Motor neuron (in vitro differentiated cells): ENCODE results near the gene SRCAP. TPM values are rescaled to one million over a fixed set of nuclear protein-coding genes. Genes with fewer than 3 reads are reported as not detected.
"Not testable (repeated sequence)": the region's sequence is repeated elsewhere in the genome, so short reads cannot be mapped to it uniquely, and the experiment has no call there.

Experiments used
- ATAC-seq, 8 experiments: fragments of 200-7000 bp; cut with Tn5 transposase; replicated peaks in 6 of 8; 2 replicates each; pipeline ENCODE4 v1.8.0; 2021; ENCODE audit warnings: mild to moderate bottlenecking in 8 of 8, moderate library complexity in 8 of 8
- H3K27ac ChIP-seq, 2 donors: fragments of 250-450 bp; sonication (Bioruptor Pico); 2 replicates each; pipeline ENCODE4 v1.9.0; 2021; ENCODE audit warnings: antibody characterized with exemption in 2 of 2, mild to moderate bottlenecking in 2 of 2, moderate library complexity in 1 of 2
- H3K4me1 ChIP-seq, 2 donors: fragments of 250-450 bp; sonication (Bioruptor Pico); replicated peaks in 1 of 2; 2 replicates each; pipeline ENCODE4 v1.6.1; 2021; ENCODE audit warnings: antibody characterized with exemption in 2 of 2, mild to moderate bottlenecking in 2 of 2, moderate library complexity in 1 of 2
- H3K4me3 ChIP-seq, 5 donors: fragments of 250-450 bp; sonication (Bioruptor Pico); 2 replicates each; pipeline ENCODE4 v1.9.0; 2021; ENCODE audit warnings: antibody characterized with exemption in 5 of 5, mild to moderate bottlenecking in 5 of 5, moderate library complexity in 4 of 5
- WGBS, 10 experiments: fragments of 450-650 bp; shearing (Covaris generic); methylation state at CpG; one replicate each; pipeline ENCODE4 v1.0.0; 2022; 5-methylcytosine and 5-hydroxymethylcytosine counted together
- in situ Hi-C, 9 experiments: fragments of 400-800 bp; cut with MboI; loops; one replicate each; pipeline ENCODE4 v1.15.0; 2021; ENCODE audit warnings: low sequenced_read_pairs in 9 of 9, low pct_unique_long_range_greater_than_20kb in 2 of 9; ENCODE audit not compliant: unreplicated experiment in 9 of 9
- total RNA-seq, 8 experiments: library from RNA; unstranded; fragments of 300-600 nt; gene quantifications; 2 replicates each; pipeline versions ENCODE4 v1.2.3 to v1.2.4, GENCODE V29; 2022

The SRCAP gene
- total RNA-seq, 8 experiments from 2014 or later: 6.1 to 47.8 (median 11.3) TPM

DNA sequence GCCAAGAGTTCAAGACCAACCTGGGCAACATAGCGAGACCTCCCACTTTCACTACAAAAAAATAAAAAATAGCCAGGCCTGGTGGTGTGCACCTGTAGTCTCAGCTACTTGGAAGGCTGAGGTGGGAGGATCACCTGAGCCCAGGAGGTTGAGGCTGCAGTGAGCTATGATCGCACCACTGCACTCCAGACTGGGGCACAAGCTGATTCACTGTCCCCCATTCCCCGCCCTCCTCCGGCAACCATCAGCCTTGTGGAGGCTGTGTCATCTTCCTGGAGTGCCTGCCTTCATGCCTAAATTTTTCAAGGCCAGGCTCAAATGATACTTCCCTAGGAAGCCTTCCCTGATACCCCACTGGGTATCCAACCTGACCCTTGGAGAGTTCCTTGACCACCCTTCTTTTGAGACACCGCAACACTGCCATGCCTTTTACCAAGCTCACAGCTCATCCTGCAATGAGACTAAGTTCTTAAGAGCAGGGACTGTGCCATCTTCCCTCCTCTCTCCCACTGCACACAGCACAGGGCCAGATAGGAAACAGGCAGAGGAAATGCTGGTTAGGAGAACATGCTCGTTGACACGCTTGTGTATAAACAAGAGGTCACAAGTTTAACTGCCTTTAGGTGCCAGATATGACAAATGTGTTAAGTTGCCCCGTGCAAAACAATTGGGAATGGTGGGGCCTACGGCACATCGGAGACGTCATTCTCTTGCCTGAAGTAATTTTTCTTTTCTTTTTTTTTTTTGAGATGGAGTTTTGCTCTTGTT lies 3.9 kb upstream of the SRCAP start:
- no peak overlapping the region for H3K27ac ChIP-seq
- 53 to 92% (median 77%) methylated on average over 1 to 8 of the region's 11 CpGs for WGBS, 10 experiments
- ATAC-seq: no peak
- H3K4me3 ChIP-seq: no peak overlapping the region
- in situ Hi-C loops: no loop called here
- peaks cover 7 to 10% of the 10 kb centered on the region in 2 donors for H3K4me1 ChIP-seq

DNA sequence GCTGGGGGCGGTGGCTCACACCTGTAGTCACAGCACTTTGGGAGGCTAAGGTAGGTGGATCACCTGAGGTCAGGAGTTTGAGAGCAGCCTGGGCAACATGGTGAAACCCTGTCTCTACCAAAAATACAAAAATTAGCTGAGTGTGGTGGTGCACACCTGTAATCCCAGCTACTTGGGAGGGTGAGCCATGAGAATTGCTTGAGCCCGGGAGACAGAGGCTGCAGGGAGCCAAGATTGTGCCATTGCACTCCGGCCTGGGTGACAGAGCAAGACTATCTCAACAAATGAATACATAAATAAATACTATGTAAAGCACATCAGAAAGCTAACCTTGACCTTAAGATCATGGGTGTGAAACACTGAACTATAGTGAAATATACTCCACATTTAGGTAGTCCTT lies 2.3 kb upstream of the SRCAP start:
- 83 to 100% (median 92%) methylated on average over 1 to 3 of the region's 3 CpGs; no CpG with 5 or more reads in 3 of the 10 experiments for WGBS, 10 experiments
- H3K4me1 ChIP-seq: peaks cover 7 to 12% of the 10 kb centered on the region in 2 donors
- ATAC-seq, H3K4me3 ChIP-seq, in situ Hi-C loops, H3K27ac ChIP-seq: not testable (repeated sequence)

DNA sequence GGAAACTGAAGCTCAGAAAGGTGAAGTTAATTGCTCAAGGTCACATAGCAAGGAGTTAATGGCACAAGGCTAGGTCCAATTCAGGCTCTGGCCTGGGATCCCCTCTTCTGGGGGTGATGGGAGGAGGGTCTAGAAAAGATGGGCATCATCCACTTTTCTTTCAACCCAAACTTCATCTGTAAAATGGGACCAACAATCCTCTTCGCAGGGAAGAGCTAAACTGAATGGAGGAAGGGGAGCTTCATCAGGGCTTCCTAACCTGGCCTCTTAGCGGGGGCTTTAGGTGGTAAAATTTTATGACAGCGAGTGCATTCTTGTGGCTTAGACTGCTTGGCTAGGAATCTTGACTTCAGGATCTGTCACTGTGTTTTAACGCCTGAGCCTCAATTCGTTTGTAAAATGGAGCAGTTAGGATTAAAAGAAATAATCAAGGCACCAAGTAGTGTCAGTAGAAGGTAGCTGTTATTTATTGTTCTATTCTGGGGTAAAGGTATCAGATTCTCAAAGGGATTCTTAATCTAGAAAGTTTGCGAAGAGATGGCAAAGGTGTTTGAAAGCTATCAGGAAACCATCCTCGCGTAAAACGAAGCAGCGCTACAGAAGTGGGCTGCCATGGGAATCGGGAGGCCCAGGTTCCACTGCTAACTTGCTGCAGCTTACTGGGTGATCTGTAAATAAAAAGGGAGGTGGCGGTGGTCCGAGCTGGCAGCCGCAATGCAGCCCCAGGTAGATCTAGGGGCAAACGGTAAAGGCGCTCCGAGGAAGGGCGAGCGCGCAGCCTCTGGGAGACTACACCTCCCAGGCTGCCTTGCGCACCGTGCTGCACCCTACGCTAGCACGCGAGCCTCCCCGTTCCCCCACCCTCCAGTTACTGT lies 1.5 kb upstream of the SRCAP start:
- in situ Hi-C loops: no loop called here
- Histone ChIP-seq H3K4me3 (peak overlapping the region; percentile 78 to 88 (median 83)), H3K4me1 (peaks cover 7 to 12% of the 10 kb centered on the region in 2 donors), H3K27ac (peak overlapping the region; percentile 100)
- 7 to 79% (median 26%) methylated on average over 2 to 16 of the region's 26 CpGs; no CpG with 5 or more reads in 1 of the 10 experiments for WGBS, 10 experiments
- ATAC-seq: peak; percentile 87 to 93 (median 89)

DNA sequence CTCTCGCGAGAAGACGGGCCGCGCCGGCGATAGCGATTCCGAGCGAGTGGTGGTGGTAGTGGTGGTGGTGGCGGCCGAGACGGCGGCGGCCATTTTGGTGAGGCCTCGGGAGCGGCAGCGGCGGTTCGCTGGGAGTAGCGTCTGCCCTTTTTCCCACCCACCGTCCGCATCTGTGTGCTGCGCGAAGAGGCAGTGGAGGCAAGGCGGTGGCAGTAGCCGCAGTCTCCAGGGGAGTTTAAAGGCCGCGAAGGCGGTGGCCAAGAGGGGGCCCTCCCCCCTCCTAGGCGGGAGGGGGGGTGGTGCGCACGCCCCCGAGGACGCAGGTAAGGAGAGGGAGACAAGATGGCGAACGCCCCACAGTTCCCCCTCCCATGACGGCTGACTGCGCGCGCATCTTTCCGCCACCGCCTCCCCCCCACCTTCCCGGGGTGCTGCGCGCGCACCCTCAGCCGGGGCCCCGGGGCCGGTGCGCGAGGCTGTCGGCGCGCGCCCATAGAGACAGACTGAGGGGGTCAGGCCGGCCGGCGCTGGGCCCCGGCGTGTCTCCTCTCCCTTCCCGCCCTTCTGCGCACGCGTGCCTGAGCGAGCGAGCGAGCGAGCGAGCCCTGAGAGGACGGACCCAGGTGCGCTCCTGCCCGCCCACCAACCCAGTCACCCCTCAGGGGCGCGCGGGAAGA lies 694 bp upstream of the SRCAP start:
- in situ Hi-C loops: no loop called here
- Histone ChIP-seq H3K27ac (peak overlapping the region; percentile 100), H3K4me1 (peaks cover 7 to 12% of the 10 kb centered on the region in 2 donors), H3K4me3 (peak overlapping the region; percentile 78 to 88 (median 83))
- 0 to 2% methylated on average over 9 to 13 of the region's 76 CpGs; no CpG with 5 or more reads in 8 of the 10 experiments for WGBS, 10 experiments
- ATAC-seq: peak; percentile 57 to 83 (median 76)

DNA sequence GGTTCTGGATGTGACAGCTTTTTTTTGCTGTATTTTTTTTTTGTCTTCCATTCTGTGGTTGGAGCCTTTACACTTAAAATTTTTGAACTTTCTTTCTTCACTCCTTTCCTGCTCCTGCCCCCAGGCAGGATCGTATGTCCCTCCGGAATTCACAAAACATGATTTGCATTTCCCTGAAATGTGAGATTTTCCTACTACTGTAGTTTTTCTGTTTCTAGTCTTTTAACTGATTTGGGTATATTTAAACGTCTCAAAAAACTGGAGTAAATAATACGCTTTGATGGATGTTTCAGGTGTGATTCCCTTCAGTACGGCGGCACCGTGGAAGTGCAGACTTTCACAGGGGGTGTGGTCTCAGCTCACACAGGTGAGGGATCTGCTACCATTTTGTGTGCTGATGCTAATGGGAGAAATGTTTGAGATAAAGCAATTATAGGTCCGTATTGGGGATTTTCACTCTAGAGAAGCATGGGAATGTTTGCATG lies 686 bp downstream of the SRCAP start:
- Histone ChIP-seq H3K4me3 (peak overlapping the region; percentile 78 to 88 (median 83)), H3K4me1 (peaks cover 5 to 8% of the 10 kb centered on the region in 2 donors), H3K27ac (peak overlapping the region; percentile 100)
- ATAC-seq: no peak
- in situ Hi-C loops: loop anchor here in 1 of 9 experiments (10.0 kb wide), 1 partner anchor 55 kb away; no protein-coding TSS in a partner anchor
- 4 to 60% (median 48%) methylated on average over 5 to 8 of the region's 8 CpGs; no CpG with 5 or more reads in 2 of the 10 experiments for WGBS, 10 experiments

DNA sequence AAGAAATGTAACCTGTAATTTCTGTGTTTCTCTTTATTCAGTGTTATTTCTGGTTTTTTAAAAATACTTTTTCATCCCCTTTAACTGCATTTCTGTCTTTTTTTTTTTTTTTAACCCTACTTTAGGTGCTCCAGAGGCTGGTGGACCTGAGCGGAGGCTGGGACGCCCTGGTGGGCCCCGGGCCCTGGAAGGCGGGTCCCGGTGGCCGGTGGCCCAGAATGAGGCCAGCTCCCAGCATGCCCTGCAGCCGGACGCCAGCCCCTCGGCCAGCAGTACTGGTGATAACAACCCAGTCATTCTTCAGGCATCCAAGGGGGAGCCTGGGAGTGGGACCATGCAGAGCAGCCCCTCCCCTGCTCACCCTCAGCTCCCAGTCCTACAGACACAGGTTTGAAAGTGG lies 1.5 kb downstream of the SRCAP start:
- no peak overlapping the region for H3K27ac ChIP-seq

DNA sequence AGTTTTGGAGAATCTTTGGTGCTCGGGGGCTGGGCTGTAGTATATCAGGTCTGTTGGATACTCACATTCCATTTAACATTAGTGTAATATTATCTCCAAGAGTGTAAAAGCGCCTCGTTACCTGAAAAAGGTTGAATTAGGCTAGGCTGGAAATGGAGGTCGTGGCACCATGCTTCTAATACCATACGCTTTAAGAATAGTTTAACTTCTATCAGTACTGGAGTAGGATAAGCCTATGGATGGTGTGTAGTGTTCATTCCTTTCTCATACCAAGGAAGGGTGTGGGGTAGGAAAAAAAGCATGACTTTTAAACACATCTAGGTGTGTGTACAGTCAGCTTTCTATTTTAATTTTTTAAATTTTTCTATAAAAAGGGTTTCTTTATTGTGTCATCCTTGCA lies 2.0 kb downstream of the SRCAP start:
- whole genome bisulfite sequencing, 10 experiments: 54 to 100% (median 96%) methylated on average over 1 to 5 of the region's 5 CpGs; no CpG with 5 or more reads in 2 of the 10 experiments
- Histone ChIP-seq H3K4me3 (no peak overlapping the region), H3K27ac (no peak overlapping the region), H3K4me1 (peaks cover 5 to 8% of the 10 kb centered on the region in 2 donors)
- no peak for ATAC-seq
- in situ Hi-C loops: loop anchor here in 1 of 9 experiments (10.0 kb wide), 1 partner anchor 54 kb away; no protein-coding TSS in a partner anchor

More for the DNA sequence above, 1.5 kb downstream of the SRCAP start:
- no peak for ATAC-seq
- Histone ChIP-seq H3K4me3 (no peak overlapping the region), H3K4me1 (peaks cover 5 to 8% of the 10 kb centered on the region in 2 donors)
- 19 to 100% (median 59%) methylated on average over 2 to 9 of the region's 9 CpGs; no CpG with 5 or more reads in 3 of the 10 experiments for WGBS, 10 experiments
- in situ Hi-C loops: loop anchor here in 1 of 9 experiments (10.0 kb wide), 1 partner anchor 54 kb away; no protein-coding TSS in a partner anchor

DNA sequence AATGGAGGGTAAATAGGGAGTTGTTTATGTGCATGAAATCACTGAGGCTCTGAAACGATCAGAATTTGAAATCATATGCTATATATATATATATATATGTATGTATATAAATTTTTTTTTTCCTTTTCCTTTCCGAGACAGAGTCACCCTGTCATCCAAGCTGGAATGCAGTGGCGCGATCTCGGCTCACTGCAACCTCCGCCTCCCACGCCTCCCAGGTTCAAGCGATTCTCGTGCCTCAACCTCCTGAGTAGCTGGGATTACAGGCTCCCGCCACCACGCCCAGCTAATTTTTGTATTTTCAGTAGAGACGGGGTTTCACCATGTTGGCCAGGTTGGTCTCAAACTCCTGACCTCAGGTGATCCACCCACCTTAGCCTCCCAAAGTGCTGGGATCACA lies 4.1 kb downstream of the SRCAP start:
- H3K4me3 ChIP-seq, H3K27ac ChIP-seq, H3K4me1 ChIP-seq, ATAC-seq: not testable (repeated sequence)
- 92 to 100% (median 97%) methylated on average over 1 to 5 of the region's 12 CpGs; no CpG with 5 or more reads in 5 of the 10 experiments for WGBS, 10 experiments
- in situ Hi-C loops: loop anchor here in 1 of 9 experiments (10.0 kb wide), 1 partner anchor 52 kb away; no protein-coding TSS in a partner anchor

DNA sequence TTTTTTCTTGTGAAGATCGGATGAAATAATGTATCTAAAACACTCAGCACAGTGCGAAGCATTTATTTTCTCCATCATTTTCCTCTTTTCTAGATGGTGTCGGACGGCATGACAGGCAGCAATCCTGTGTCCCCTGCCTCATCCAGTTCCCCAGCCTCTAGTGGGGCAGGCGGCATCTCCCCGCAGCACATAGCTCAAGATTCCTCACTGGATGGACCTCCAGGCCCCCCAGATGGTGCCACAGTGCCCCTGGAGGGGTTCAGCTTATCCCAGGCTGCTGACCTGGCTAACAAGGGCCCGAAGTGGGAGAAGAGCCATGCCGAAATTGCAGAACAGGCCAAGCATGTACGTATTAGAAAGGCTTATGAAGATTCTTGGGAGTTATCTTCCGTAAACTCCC lies 5.0 kb downstream of the SRCAP start:
- no peak overlapping the region for H3K4me3 ChIP-seq
- peaks cover 5 to 8% of the 10 kb centered on the region in 2 donors for H3K4me1 ChIP-seq
- 89 to 100% (median 96%) methylated on average over 1 to 9 of the region's 10 CpGs; no CpG with 5 or more reads in 1 of the 10 experiments for WGBS, 10 experiments
- no peak for ATAC-seq
- in situ Hi-C loops: loop anchor here in 1 of 9 experiments (10.0 kb wide), 1 partner anchor 51 kb away; no protein-coding TSS in a partner anchor
- H3K27ac ChIP-seq: no peak overlapping the region

DNA sequence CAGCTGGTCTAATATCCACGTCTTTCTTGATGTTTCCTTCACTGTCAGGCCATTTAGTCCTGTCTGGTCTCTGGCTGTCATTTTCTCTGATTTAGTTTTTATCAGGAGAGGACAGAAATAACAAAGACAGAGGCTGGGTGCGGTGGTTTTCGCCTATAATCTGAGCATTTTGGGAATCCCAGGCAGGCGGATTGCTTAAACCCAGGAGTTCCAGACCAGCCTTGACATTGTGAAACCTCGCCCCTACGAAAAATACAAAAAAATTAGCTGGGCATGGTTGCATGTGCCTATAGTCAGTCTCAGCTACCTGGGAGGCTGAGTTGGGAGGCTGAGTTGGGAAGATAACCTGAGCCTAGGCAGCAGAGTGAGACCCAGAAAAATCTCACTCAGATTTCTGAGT lies 7.1 kb downstream of the SRCAP start:
- 93 to 100% (median 98%) methylated on average over 2 to 5 of the region's 6 CpGs; no CpG with 5 or more reads in 2 of the 10 experiments for WGBS, 10 experiments
- H3K4me3 ChIP-seq: no peak overlapping the region
- no peak for ATAC-seq
- no peak overlapping the region for H3K27ac ChIP-seq
- in situ Hi-C loops: loop anchor here in 1 of 9 experiments (10.0 kb wide), 1 partner anchor 49 kb away; no protein-coding TSS in a partner anchor
- no peaks in the 10 kb centered on the region for H3K4me1 ChIP-seq

DNA sequence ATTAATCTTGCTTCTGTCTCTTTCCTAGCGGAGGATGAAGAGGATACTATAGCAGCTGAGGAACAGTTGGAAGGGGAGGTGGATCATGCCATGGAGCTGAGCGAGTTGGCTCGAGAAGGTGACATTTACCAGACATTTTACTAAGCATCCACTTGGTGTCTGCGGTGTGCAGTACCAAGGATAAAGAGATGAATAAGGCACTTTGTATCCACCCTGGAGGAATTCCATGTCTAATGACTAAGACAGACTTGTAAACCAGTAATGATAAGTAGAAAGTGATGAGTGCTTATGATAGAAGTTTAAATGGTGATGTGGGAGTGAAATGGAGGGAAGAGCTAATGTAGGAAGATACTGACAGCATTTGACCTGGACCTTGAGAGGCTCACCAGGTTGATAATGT lies 12.0 kb downstream of the SRCAP start:
- no peak overlapping the region for H3K4me3 ChIP-seq
- 80 to 100% (median 100%) methylated on average over 1 to 4 of the region's 4 CpGs; no CpG with 5 or more reads in 1 of the 10 experiments for WGBS, 10 experiments
- H3K27ac ChIP-seq: no peak overlapping the region
- in situ Hi-C loops: no loop called here
- no peaks in the 10 kb centered on the region for H3K4me1 ChIP-seq
- no peak for ATAC-seq

DNA sequence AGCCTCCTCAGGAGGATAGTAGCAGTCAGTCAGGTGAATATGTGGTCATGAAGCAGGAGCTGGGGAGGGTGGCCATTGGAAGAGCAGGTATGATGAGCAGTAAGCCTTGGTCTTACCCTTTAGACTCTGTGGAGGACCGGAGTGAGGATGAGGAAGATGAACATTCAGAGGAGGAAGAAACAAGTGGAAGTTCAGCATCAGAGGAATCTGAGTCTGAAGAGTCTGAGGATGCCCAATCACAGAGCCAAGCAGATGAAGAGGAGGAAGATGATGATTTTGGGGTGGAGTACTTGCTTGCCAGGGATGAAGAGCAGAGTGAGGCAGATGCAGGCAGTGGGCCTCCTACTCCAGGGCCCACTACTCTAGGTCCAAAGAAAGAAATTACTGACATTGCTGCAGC lies 12.7 kb downstream of the SRCAP start:
- in situ Hi-C loops: no loop called here
- H3K27ac ChIP-seq: no peak overlapping the region
- H3K4me3 ChIP-seq: no peak overlapping the region
- ATAC-seq: no peak
- WGBS, 10 experiments: 83 to 100% (median 100%) methylated on average over 1 of the region's 1 CpG; no CpG with 5 or more reads in 4 of the 10 experiments
- no peaks in the 10 kb centered on the region for H3K4me1 ChIP-seq
